Epithelial cell of proximal tubule (primary cell): ENCODE measurements around the gene SH3PXD2B. TPM values are rescaled to one million over a fixed set of nuclear protein-coding genes. Genes with fewer than 3 reads are reported as not detected.

ENCODE experiments used
- DNase-seq: peaks from one replicate; pipeline ENCODE4 v3.0.0-alpha.2; 2011; ENCODE audit warnings: low read depth
- H3K4me3 ChIP-seq: 2 replicates; pipeline ENCODE4 v1.5.1; 2011; ENCODE audit warnings: low read depth, mild to moderate bottlenecking, low read length
- CTCF ChIP-seq: conservative IDR thresholded peaks from 2 replicates; pipeline ENCODE4 v1.5.1; 2012; ENCODE audit warnings: low read depth, mild to moderate bottlenecking, low read length
- total RNA-seq: library from RNA; depleted of rRNA; stranded (reverse); fragments of >200 nt; gene quantifications from 2 replicates; pipeline ENCODE4 v1.2.3, GENCODE V29; 2015

The SH3PXD2B gene
- total RNA-seq, 1 donor from 2014 or later, result 23.7 TPM

GRCh38 chr5:172420235-172420939 is 33.9 kb downstream of the SH3PXD2B start:
- H3K4me3 ChIP-seq, result peak overlapping the region; percentile 44
- DNase-seq, result peak; percentile 90
- TF ChIP-seq CTCF, result no peak

- DNase-seq, result no peak
- TF ChIP-seq CTCF, result no peak
- H3K4me3 ChIP-seq, result no peak overlapping the region
Measured at GRCh38 chr5:172418862-172419814, 35.2 kb downstream of the SH3PXD2B start.

- DNase-seq, result no peak
- H3K4me3 ChIP-seq, result no peak overlapping the region
- TF ChIP-seq CTCF, result no peak
Measured at GRCh38 chr5:172417983-172418630, 36.2 kb downstream of the SH3PXD2B start.

GRCh38 chr5:172417130-172417841 is 37.0 kb downstream of the SH3PXD2B start:
- no peak for TF ChIP-seq CTCF
- no peak for DNase-seq
- H3K4me3 ChIP-seq, result no peak overlapping the region

GRCh38 chr5:172415362-172416275 is 38.7 kb downstream of the SH3PXD2B start:
- no peak overlapping the region for H3K4me3 ChIP-seq
- no peak for TF ChIP-seq CTCF
- no peak for DNase-seq
